ENCODE data around the gene CDYL2. TPM values are rescaled to one million over a fixed set of nuclear protein-coding genes. Genes with fewer than 3 reads are reported as not detected.

CDYL2 gene
- total and polyA plus RNA-seq, 2 donors (not counting 3 experiments of a cell fraction or from before 2014, with no cell fraction given): 7.1 to 71.3 TPM

DNA sequence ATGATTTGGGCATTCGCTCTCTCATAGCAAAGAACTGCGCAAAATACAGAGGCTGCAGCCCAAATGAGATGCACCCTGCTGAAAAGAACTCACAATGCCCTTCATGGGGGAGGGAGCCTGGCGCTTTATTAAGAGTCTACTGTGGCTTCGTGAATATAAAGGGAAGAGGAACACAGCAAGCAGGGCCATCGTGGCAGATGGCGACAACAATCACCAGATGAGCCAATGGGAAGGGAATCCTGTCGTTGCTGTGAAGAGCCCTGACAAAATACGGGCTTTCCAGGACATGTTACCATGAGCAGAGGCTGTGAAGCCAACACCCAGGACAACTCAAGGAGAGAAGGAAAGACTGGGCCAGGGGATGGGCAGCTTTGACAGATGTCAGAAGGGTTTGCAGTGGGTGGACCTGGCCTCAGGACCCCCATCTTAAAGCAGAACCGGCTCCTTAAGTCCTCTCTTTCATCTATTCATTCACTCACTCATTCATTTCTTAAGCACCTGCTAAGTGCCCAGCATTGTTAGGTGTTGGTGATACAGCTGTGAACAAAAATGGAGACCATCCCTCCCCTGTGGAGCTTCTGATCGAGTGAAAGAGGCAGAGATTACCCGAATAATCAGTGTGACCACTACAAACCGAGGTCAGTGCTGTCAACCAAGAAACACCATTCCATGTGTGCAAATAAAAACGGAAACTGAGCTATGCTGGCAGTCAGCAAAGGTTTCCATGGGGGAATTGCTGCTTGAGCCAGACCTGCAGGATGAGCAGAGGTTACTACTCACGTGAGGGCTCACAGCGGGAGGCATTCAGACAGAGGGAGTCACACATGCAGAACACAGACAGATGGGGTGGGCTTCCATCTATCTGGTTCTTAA is 137.8 kb downstream of the CDYL2 start:
- Histone ChIP-seq H3K27me3 (ENCODE audit: control insufficient read depth in 2 of 2, insufficient read depth in 2 of 2, low read length in 2 of 2) (no peaks in the 10 kb centered on the region), H3K4me2 (ENCODE audit: insufficient read depth, low read length) (no peak overlapping the region), H3K4me3 (replicated peaks in 1 of 3; ENCODE audit: insufficient read depth in 1 of 3, low read depth in 1 of 3, low read length in 3 of 3) (no peak overlapping the region), H3K9me1 (replicated peaks; ENCODE audit: control insufficient read depth, extremely low read depth, insufficient read depth, low read length) (no peaks in the 10 kb centered on the region), H4K20me1 (replicated peaks; ENCODE audit: control insufficient read depth, extremely low read depth, insufficient read depth, low read length) (no peaks in the 10 kb centered on the region), H2AFZ (ENCODE audit: low read depth, low read length) (no peak overlapping the region), H3K36me3 (ENCODE audit: control insufficient read depth in 2 of 2, extremely low read depth in 1 of 2, insufficient read depth in 2 of 2, low read length in 2 of 2) (no peaks in the 10 kb centered on the region), H3K79me2 (ENCODE audit: control insufficient read depth, insufficient read depth, low read length) (peaks cover 70% of the 10 kb centered on the region), H3K27ac (ENCODE audit: insufficient read depth, low read depth, low read length) (no peak overlapping the region), H3K9ac (replicated peaks; ENCODE audit: extremely low read depth, insufficient read depth, low read length) (no peak overlapping the region), H3K4me1 (ENCODE audit: control insufficient read depth, extremely low read depth, insufficient read depth, low read length) (peaks cover 13% of the 10 kb centered on the region), H3K9me3 (replicated peaks; ENCODE audit: control insufficient read depth, insufficient read depth, low read length) (no peaks in the 10 kb centered on the region)
- POLR2A ChIA-PET: no interaction called here
- dilution Hi-C loops (cut with MboI; ENCODE audit: extremely low pct_ligation_motif_present, low sequenced_read_pairs): no loop called here
- TF ChIP-seq, protein P1, sequence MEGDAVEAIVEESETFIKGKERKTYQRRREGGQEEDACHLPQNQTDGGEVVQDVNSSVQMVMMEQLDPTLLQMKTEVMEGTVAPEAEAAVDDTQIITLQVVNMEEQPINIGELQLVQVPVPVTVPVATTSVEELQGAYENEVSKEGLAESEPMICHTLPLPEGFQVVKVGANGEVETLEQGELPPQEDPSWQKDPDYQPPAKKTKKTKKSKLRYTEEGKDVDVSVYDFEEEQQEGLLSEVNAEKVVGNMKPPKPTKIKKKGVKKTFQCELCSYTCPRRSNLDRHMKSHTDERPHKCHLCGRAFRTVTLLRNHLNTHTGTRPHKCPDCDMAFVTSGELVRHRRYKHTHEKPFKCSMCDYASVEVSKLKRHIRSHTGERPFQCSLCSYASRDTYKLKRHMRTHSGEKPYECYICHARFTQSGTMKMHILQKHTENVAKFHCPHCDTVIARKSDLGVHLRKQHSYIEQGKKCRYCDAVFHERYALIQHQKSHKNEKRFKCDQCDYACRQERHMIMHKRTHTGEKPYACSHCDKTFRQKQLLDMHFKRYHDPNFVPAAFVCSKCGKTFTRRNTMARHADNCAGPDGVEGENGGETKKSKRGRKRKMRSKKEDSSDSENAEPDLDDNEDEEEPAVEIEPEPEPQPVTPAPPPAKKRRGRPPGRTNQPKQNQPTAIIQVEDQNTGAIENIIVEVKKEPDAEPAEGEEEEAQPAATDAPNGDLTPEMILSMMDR (IDR thresholded peaks at IDR 0.05; ENCODE audit: extremely low read depth in 1 of 2, insufficient read depth in 1 of 2, low read depth in 1 of 2, low read length in 2 of 2): no peak
- TF ChIP-seq JUN (IDR thresholded peaks at IDR 0.05; ENCODE audit: borderline replicate concordance, insufficient read depth, insufficient read length, low read depth) (no peak), POLR2AphosphoS5 (IDR thresholded peaks at IDR 0.05; ENCODE audit: insufficient read depth, low read depth, low read length) (no peak), POLR2A (IDR thresholded peaks at IDR 0.05; ENCODE audit: low read depth, low read length) (no peak), GATA2 (IDR thresholded peaks at IDR 0.05; ENCODE audit: insufficient read depth, insufficient read length, low read depth, low read length) (no peak), EZH2 (IDR thresholded peaks at IDR 0.05; ENCODE audit: borderline replicate concordance, low read depth, low read length, severe bottlenecking) (no peak), FOS (IDR thresholded peaks at IDR 0.05; ENCODE audit: borderline replicate concordance, insufficient read depth, low read length) (no peak), MYC (IDR thresholded peaks at IDR 0.05; ENCODE audit: low read depth, low read length) (no peak)
- TF ChIP-seq, protein P2, sequence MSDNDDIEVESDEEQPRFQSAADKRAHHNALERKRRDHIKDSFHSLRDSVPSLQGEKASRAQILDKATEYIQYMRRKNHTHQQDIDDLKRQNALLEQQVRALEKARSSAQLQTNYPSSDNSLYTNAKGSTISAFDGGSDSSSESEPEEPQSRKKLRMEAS (IDR thresholded peaks at IDR 0.05; ENCODE audit: insufficient read depth, insufficient read length): no peak
- no peak for FAIRE-seq
- CTCF ChIA-PET: interaction anchor here (1.5 kb wide), 1 partner anchor 43 kb away, joined by 3 read pairs; no protein-coding TSS in a partner anchor
- BruUV-seq (replicated peaks): no TSS peak
- DNase-seq (ENCODE audit: low read depth, low spot score): no peak
- intact Hi-C loops (cut with micrococcal nuclease): no loop called here
